ENCODE results near the gene DNAJB5. TPM values are rescaled to one million over a fixed set of nuclear protein-coding genes. Genes with fewer than 3 reads are reported as not detected.

DNAJB5 gene
- total and polyA plus RNA-seq, 10 donors: 4.9 to 14.4 (median 9.7) TPM

- intact Hi-C loops (cut with DNase I; ENCODE audit: low total_unique reads): loop anchor here (10.0 kb wide), 2 partner anchors 83 to 107 kb away; partner anchors contain the start of gene PIGO
Measured at GRCh38 chr9:34987160-34987901, 2.2 kb upstream of the DNAJB5 start.

GRCh38 chr9:34988218-34989002 lies 1.1 kb upstream of the DNAJB5 start:
- peak; percentile 88 for DNase-seq
- intact Hi-C loops (cut with DNase I; ENCODE audit: low total_unique reads): loop anchor here (10.0 kb wide), 2 partner anchors 84 to 106 kb away; partner anchors contain the start of gene PIGO
- Histone ChIP-seq H3K27ac (peak overlapping the region; percentile 51 to 90 (median 86)), H3K9me3 (no peaks in the 10 kb centered on the region), H3K27me3 (replicated peaks in 1 of 7) (peaks cover 0 to 8% (median 0%) of the 10 kb centered on the region in 7 donors), H3K4me3 (peak overlapping the region; percentile 68 to 92 (median 78)), H3K36me3 (no peaks in the 10 kb centered on the region), H3K4me1 (peaks cover 19 to 92% (median 55%) of the 10 kb centered on the region in 6 donors)
- WGBS, 5 donors: 18 to 32% (median 26%) methylated on average over 25 of the region's 25 CpGs
- TF ChIP-seq CTCF (IDR thresholded peaks at IDR 0.05 in 8 of 11, conservative IDR thresholded peaks at IDR 0.05 in 3 of 11) (no peak), POLR2AphosphoS5 (IDR thresholded peaks at IDR 0.05) (peak; percentile 36 to 75 (median 44)), POLR2A (IDR thresholded peaks at IDR 0.05) (no peak)

More at GRCh38 chr9:34987160-34987901, 2.2 kb upstream of the DNAJB5 start:
- peak; percentile 74 for DNase-seq
- WGBS, 5 donors: 75 to 83% (median 79%) methylated on average over 7 of the region's 7 CpGs
- peaks cover 19 to 92% (median 61%) of the 10 kb centered on the region in 6 donors for H3K4me1 ChIP-seq
- H3K9me3 ChIP-seq: no peaks in the 10 kb centered on the region
- TF ChIP-seq POLR2A (IDR thresholded peaks at IDR 0.05) (no peak), POLR2AphosphoS5 (IDR thresholded peaks at IDR 0.05) (no peak), CTCF (IDR thresholded peaks at IDR 0.05 in 8 of 11, conservative IDR thresholded peaks at IDR 0.05 in 3 of 11) (no peak)
- no peaks in the 10 kb centered on the region for H3K36me3 ChIP-seq
- no peak overlapping the region for H3K4me3 ChIP-seq
- peak overlapping the region in 2 of 8 donors; percentile 4 to 40 for H3K27ac ChIP-seq
- peaks cover 0 to 8% (median 0%) of the 10 kb centered on the region in 7 donors for H3K27me3 ChIP-seq (replicated peaks in 1 of 7)

- 11 to 21% (median 14%) methylated on average over 16 to 39 of the region's 39 CpGs for WGBS, 5 donors
- intact Hi-C loops (cut with DNase I; ENCODE audit: low total_unique reads): loop anchor here (10.0 kb wide), 2 partner anchors 85 to 105 kb away; partner anchors contain the start of gene PIGO
Measured at GRCh38 chr9:34989946-34990635, 546 bp downstream of the DNAJB5 start.

More at GRCh38 chr9:34989946-34990635, 546 bp downstream of the DNAJB5 start:
- Histone ChIP-seq H3K9me3 (no peaks in the 10 kb centered on the region), H3K27me3 (replicated peaks in 1 of 7) (peaks cover 0 to 8% (median 0%) of the 10 kb centered on the region in 7 donors), H3K36me3 (no peaks in the 10 kb centered on the region), H3K4me3 (peak overlapping the region; percentile 68 to 92 (median 78)), H3K27ac (peak overlapping the region; percentile 36 to 90 (median 86)), H3K4me1 (peaks cover 15 to 92% (median 57%) of the 10 kb centered on the region in 6 donors)
- peak; percentile 87 for DNase-seq
- TF ChIP-seq POLR2AphosphoS5 (IDR thresholded peaks at IDR 0.05) (peak in 1 of 3 donors; percentile 12), CTCF (IDR thresholded peaks at IDR 0.05 in 8 of 11, conservative IDR thresholded peaks at IDR 0.05 in 3 of 11) (no peak), POLR2A (IDR thresholded peaks at IDR 0.05) (no peak)

All from spleen (tissue), 11 donors.